Measurements from ENCODE around the gene ANKRD35. TPM values are rescaled to one million over a fixed set of nuclear protein-coding genes. Genes with fewer than 3 reads are reported as not detected.

ANKRD35 gene
- total RNA-seq, 1 donor, result 1.4 TPM

- Histone ChIP-seq H3K27ac (ENCODE audit: low read depth, low read length) (peak overlapping the region; percentile 81), H3K27me3 (ENCODE audit: insufficient read depth, low read length) (no peaks in the 10 kb centered on the region), H3K4me1 (ENCODE audit: insufficient read depth, low read length) (peaks cover 24% of the 10 kb centered on the region), H3K79me2 (ENCODE audit: insufficient read depth, low read length) (peaks cover 16% of the 10 kb centered on the region), H3K4me3 (ENCODE audit: insufficient read depth, low read length) (peak overlapping the region; percentile 60), H3K36me3 (ENCODE audit: insufficient read depth, low read length) (peaks cover 31% of the 10 kb centered on the region), H4K20me1 (ENCODE audit: insufficient read depth, low read length) (no peaks in the 10 kb centered on the region), H2AFZ (ENCODE audit: low read length) (peak overlapping the region; percentile 66), H3K9me3 (ENCODE audit: low read depth, low read length) (no peaks in the 10 kb centered on the region), H3K4me2 (ENCODE audit: insufficient read depth, low read length) (peak overlapping the region; percentile 72)
- DNase-seq (ENCODE audit: insufficient read length, low spot score, missing footprints), result peak; percentile 95
- TF ChIP-seq CTCF (IDR thresholded peaks at IDR 0.05; ENCODE audit: extremely low read depth, low read depth, low read length), result no peak
Measured at GRCh38 chr1:145908653-145909052, 23.0 kb upstream of the ANKRD35 start.

- Histone ChIP-seq H4K20me1 (ENCODE audit: insufficient read depth, low read length) (no peaks in the 10 kb centered on the region), H3K27ac (ENCODE audit: low read depth, low read length) (peak overlapping the region; percentile 3), H3K27me3 (ENCODE audit: insufficient read depth, low read length) (no peaks in the 10 kb centered on the region), H2AFZ (ENCODE audit: low read length) (peak overlapping the region; percentile 57), H3K9me3 (ENCODE audit: low read depth, low read length) (no peaks in the 10 kb centered on the region), H3K4me3 (ENCODE audit: insufficient read depth, low read length) (no peak overlapping the region), H3K4me1 (ENCODE audit: insufficient read depth, low read length) (peaks cover 24% of the 10 kb centered on the region), H3K4me2 (ENCODE audit: insufficient read depth, low read length) (peak overlapping the region; percentile 22), H3K36me3 (ENCODE audit: insufficient read depth, low read length) (peaks cover 32% of the 10 kb centered on the region), H3K79me2 (ENCODE audit: insufficient read depth, low read length) (peaks cover 16% of the 10 kb centered on the region)
- no peak for TF ChIP-seq CTCF (IDR thresholded peaks at IDR 0.05; ENCODE audit: extremely low read depth, low read depth, low read length)
- DNase-seq (ENCODE audit: insufficient read length, low spot score, missing footprints), result peak; percentile 72
Measured at GRCh38 chr1:145906954-145907753, 21.5 kb upstream of the ANKRD35 start.

- no peaks in the 10 kb centered on the region for H3K27me3 ChIP-seq (ENCODE audit: insufficient read depth, low read length)
- no peak overlapping the region for H3K27ac ChIP-seq (ENCODE audit: low read depth, low read length)
- TF ChIP-seq CTCF (IDR thresholded peaks at IDR 0.05; ENCODE audit: extremely low read depth, low read depth, low read length), result peak; percentile 10
- H3K9me3 ChIP-seq (ENCODE audit: low read depth, low read length), result no peaks in the 10 kb centered on the region
- no peak overlapping the region for H2AFZ ChIP-seq (ENCODE audit: low read length)
- no peaks in the 10 kb centered on the region for H3K4me1 ChIP-seq (ENCODE audit: insufficient read depth, low read length)
- peaks cover 4% of the 10 kb centered on the region for H3K79me2 ChIP-seq (ENCODE audit: insufficient read depth, low read length)
- H3K4me3 ChIP-seq (ENCODE audit: insufficient read depth, low read length), result no peak overlapping the region
- H4K20me1 ChIP-seq (ENCODE audit: insufficient read depth, low read length), result no peaks in the 10 kb centered on the region
- DNase-seq (ENCODE audit: insufficient read length, low spot score, missing footprints), result no peak
- H3K36me3 ChIP-seq (ENCODE audit: insufficient read depth, low read length), result peaks cover 36% of the 10 kb centered on the region
- H3K4me2 ChIP-seq (ENCODE audit: insufficient read depth, low read length), result no peak overlapping the region
Measured at GRCh38 chr1:145901312-145902021, 15.8 kb upstream of the ANKRD35 start.

- Histone ChIP-seq H3K4me1 (ENCODE audit: insufficient read depth, low read length) (no peaks in the 10 kb centered on the region), H3K36me3 (ENCODE audit: insufficient read depth, low read length) (peaks cover 33% of the 10 kb centered on the region), H3K4me3 (ENCODE audit: insufficient read depth, low read length) (no peak overlapping the region), H4K20me1 (ENCODE audit: insufficient read depth, low read length) (no peaks in the 10 kb centered on the region), H3K27ac (ENCODE audit: low read depth, low read length) (no peak overlapping the region), H2AFZ (ENCODE audit: low read length) (no peak overlapping the region), H3K4me2 (ENCODE audit: insufficient read depth, low read length) (no peak overlapping the region), H3K27me3 (ENCODE audit: insufficient read depth, low read length) (no peaks in the 10 kb centered on the region), H3K79me2 (ENCODE audit: insufficient read depth, low read length) (no peaks in the 10 kb centered on the region), H3K9me3 (ENCODE audit: low read depth, low read length) (no peaks in the 10 kb centered on the region)
- TF ChIP-seq CTCF (IDR thresholded peaks at IDR 0.05; ENCODE audit: extremely low read depth, low read depth, low read length), result no peak
- no peak for DNase-seq (ENCODE audit: insufficient read length, low spot score, missing footprints)
Measured at GRCh38 chr1:145898756-145899155, 13.1 kb upstream of the ANKRD35 start.

Data from osteoblast (primary cell).